Parathyroid adenoma (tissue), 2 donors: ENCODE results near the gene SBK1.
"Not testable (repeated sequence)": the region's sequence is repeated elsewhere in the genome, so short reads cannot be mapped to it uniquely, and the experiment has no call there.

Experiments used
- H2AFZ ChIP-seq: fragments of 300-600 bp; sonication (generic); one replicate; pipeline ENCODE4 v1.7.0; 2017; ENCODE audit warnings: antibody characterized with exemption, mild to moderate bottlenecking
- H3K27ac ChIP-seq: fragments of 300-600 bp; sonication (generic); one replicate; pipeline ENCODE4 v1.7.0; 2017
- H3K27me3 ChIP-seq: fragments of 300-600 bp; sonication (generic); one replicate; pipeline ENCODE4 v1.7.0; 2017; ENCODE audit warnings: low read length; ENCODE audit not compliant: control insufficient read depth, insufficient read depth
- H3K36me3 ChIP-seq: fragments of 300-600 bp; sonication (generic); one replicate; pipeline ENCODE4 v1.7.0; 2017; ENCODE audit warnings: low read length; ENCODE audit not compliant: control insufficient read depth, insufficient read depth
- H3K4me1 ChIP-seq: fragments of 300-600 bp; sonication (generic); one replicate; pipeline ENCODE4 v1.7.0; 2017; ENCODE audit warnings: control low read depth
- H3K4me2 ChIP-seq: fragments of 300-600 bp; sonication (generic); one replicate; pipeline ENCODE4 v1.7.0; 2017; ENCODE audit warnings: low read length
- H3K4me3 ChIP-seq: fragments of 300-600 bp; sonication (generic); one replicate; pipeline ENCODE4 v1.7.0; 2017; ENCODE audit warnings: low read depth, low read length
- H3K79me2 ChIP-seq: fragments of 300-600 bp; sonication (generic); one replicate; pipeline ENCODE4 v1.7.0; 2017; ENCODE audit warnings: control low read depth
- H3K9ac ChIP-seq: fragments of 300-600 bp; sonication (generic); one replicate; pipeline ENCODE4 v1.7.0; 2017; ENCODE audit warnings: mild to moderate bottlenecking
- H3K9me3 ChIP-seq: fragments of 300-600 bp; sonication (generic); one replicate; pipeline ENCODE4 v1.7.0; 2017; ENCODE audit warnings: low read length; ENCODE audit not compliant: control insufficient read depth
- CTCF ChIP-seq: fragments of 300-600 bp; sonication (generic); IDR thresholded peaks from one replicate; pipeline ENCODE4 v1.7.0; 2017; ENCODE audit warnings: antibody characterized with exemption, mild to moderate bottlenecking
- donor health status: primary hyperparathyroidism.

Gene SBK1

GRCh38 chr16:28363408-28363807, 71.1 kb downstream of the SBK1 start, which contains the start of gene NPIPB6:
NPIPB6 (minus strand) TSS chr16:28363508; CDS start chr16:28362822, 686 bp downstream.
- not testable (repeated sequence) for H3K9me3 ChIP-seq, H3K79me2 ChIP-seq, H3K36me3 ChIP-seq, H3K27ac ChIP-seq, H3K9ac ChIP-seq, H2AFZ ChIP-seq, H3K4me2 ChIP-seq, H3K27me3 ChIP-seq, H3K4me1 ChIP-seq, H3K4me3 ChIP-seq

GRCh38 chr16:28364268-28365173, 72.2 kb downstream of the SBK1 start:
- peak overlapping the region; percentile 42 for H2AFZ ChIP-seq
- peak; percentile 15 for TF ChIP-seq CTCF
- not testable (repeated sequence) for H3K27ac ChIP-seq, H3K79me2 ChIP-seq, H3K36me3 ChIP-seq, H3K4me1 ChIP-seq, H3K27me3 ChIP-seq, H3K9me3 ChIP-seq, H3K4me3 ChIP-seq, H3K9ac ChIP-seq, H3K4me2 ChIP-seq

GRCh38 chr16:28367926-28368325, 75.6 kb downstream of the SBK1 start:
- not testable (repeated sequence) for H3K4me2 ChIP-seq, H3K4me3 ChIP-seq, H3K79me2 ChIP-seq, H3K9me3 ChIP-seq, H3K27ac ChIP-seq, H3K27me3 ChIP-seq, H3K9ac ChIP-seq, H3K36me3 ChIP-seq, H2AFZ ChIP-seq, H3K4me1 ChIP-seq
